Activated T-helper 1 cell treated with anti-CD3 and anti-CD28 coated beads, Interleukin-2, amount 50 U/mL, for 16 hours (primary cell): ENCODE data around the gene TSPOAP1.
A peak's percentile ranks its signal among the peaks of the same experiment; 100 is the strongest.

Experiments used
- DNase-seq, 2 donors: peaks; one replicate each; pipeline ENCODE4 v3.0.0-alpha.2; 2020; ENCODE audit warnings: low read depth in 1 of 2, low spot score in 1 of 2

TSPOAP1 gene

GRCh38 chr17:58340405-58340876, 11.8 kb upstream of the TSPOAP1 start:
- no peak for DNase-seq

GRCh38 chr17:58339755-58340404, 11.3 kb upstream of the TSPOAP1 start:
- DNase-seq, result no peak

- no peak for DNase-seq
These were observed 10.5 kb upstream of the TSPOAP1 start for GRCh38 chr17:58338841-58339754.

GRCh38 chr17:58338454-58338840, 9.9 kb upstream of the TSPOAP1 start:
- no peak for DNase-seq

GRCh38 chr17:58337600-58338453, 9.2 kb upstream of the TSPOAP1 start:
- peak; percentile 75 to 85 for DNase-seq

- DNase-seq, result no peak
These were observed 8.6 kb upstream of the TSPOAP1 start for GRCh38 chr17:58337210-58337599.

GRCh38 chr17:58336456-58337209, 8.0 kb upstream of the TSPOAP1 start:
- no peak for DNase-seq

GRCh38 chr17:58335779-58336455, 7.3 kb upstream of the TSPOAP1 start:
- DNase-seq, result no peak

- DNase-seq, result no peak
These were observed 6.6 kb upstream of the TSPOAP1 start for GRCh38 chr17:58335061-58335731.

- DNase-seq, result no peak
These were observed 6.1 kb upstream of the TSPOAP1 start for GRCh38 chr17:58334661-58335060.

- DNase-seq, result no peak
These were observed 5.7 kb upstream of the TSPOAP1 start for GRCh38 chr17:58334256-58334655.

- no peak for DNase-seq
These were observed 5.2 kb upstream of the TSPOAP1 start for GRCh38 chr17:58333736-58334207.

GRCh38 chr17:58332778-58333735, 4.5 kb upstream of the TSPOAP1 start:
- DNase-seq, result no peak

- DNase-seq, result peak; percentile 80 to 83
These were observed 3.5 kb upstream of the TSPOAP1 start for GRCh38 chr17:58331815-58332777.

GRCh38 chr17:58330997-58331814, 2.6 kb upstream of the TSPOAP1 start:
- DNase-seq, result peak in 1 of 2 donors; percentile 61

- no peak for DNase-seq
These were observed 2.0 kb upstream of the TSPOAP1 start for GRCh38 chr17:58330538-58330996.
